SU-DHL-6 (cell line): ENCODE measurements around the gene CLTC.

ENCODE experiments used
- H2AFZ ChIP-seq: fragments of 200-600 bp; sonication (generic); 2 replicates; pipeline ENCODE4 v1.6.1; 2014; ENCODE audit warnings: low read depth, mild to moderate bottlenecking, moderate library complexity, mixed read lengths, antibody characterized with exemption, low read length; ENCODE audit not compliant: severe bottlenecking
- H3F3A ChIP-seq: fragments of 200-600 bp; shearing (Covaris generic); 2 replicates; pipeline ENCODE4 v1.6.0; 2016; ENCODE audit warnings: antibody characterized with exemption, mild to moderate bottlenecking; ENCODE audit not compliant: insufficient read depth
- H3K27ac ChIP-seq: fragments of 200-600 bp; sonication (generic); 2 replicates; pipeline ENCODE4 v1.5.1; 2016; ENCODE audit warnings: low read depth, mild to moderate bottlenecking, low read length, moderate library complexity, mixed read lengths
- H3K27me3 ChIP-seq: fragments of 200-600 bp; sonication (generic), shearing (Covaris generic); 2 replicates; pipeline ENCODE4 v1.6.0; 2014; ENCODE audit warnings: mild to moderate bottlenecking, low read length
- H3K36me3 ChIP-seq: fragments of 200-600 bp; sonication (generic); 2 replicates; pipeline ENCODE4 v1.6.1; 2014; ENCODE audit warnings: mild to moderate bottlenecking, low read length, mixed read lengths
- H3K4me2 ChIP-seq: fragments of 300-600, 200-600 bp; shearing (Covaris generic), sonication (generic); 2 replicates; pipeline ENCODE4 v1.6.0; 2014; ENCODE audit warnings: low read length, low read depth, mild to moderate bottlenecking; ENCODE audit not compliant: poor library complexity, severe bottlenecking
- H3K4me3 ChIP-seq: fragments of 200-600 bp; sonication (generic); 2 replicates; pipeline ENCODE4 v1.5.1; 2014; ENCODE audit warnings: antibody characterized with exemption, low read length, mild to moderate bottlenecking, mixed read lengths; ENCODE audit not compliant: insufficient read depth, poor library complexity, severe bottlenecking
- H3K79me2 ChIP-seq: fragments of 200-600 bp; sonication (generic); 2 replicates; pipeline ENCODE4 v1.6.1; 2014; ENCODE audit warnings: mild to moderate bottlenecking, low read length, moderate library complexity; ENCODE audit not compliant: insufficient read depth
- H3K9ac ChIP-seq: fragments of 200-600 bp; sonication (generic); 2 replicates; pipeline ENCODE4 v1.7.0; 2014; ENCODE audit warnings: mild to moderate bottlenecking, low read length
- H3K9me2 ChIP-seq: fragments of 200-600 bp; sonication (generic); replicated peaks from 2 replicates; pipeline ENCODE4 v1.6.1; 2014; ENCODE audit warnings: low read length; ENCODE audit not compliant: insufficient read depth
- H3K9me3 ChIP-seq: fragments of 200-600 bp; sonication (generic); 2 replicates; pipeline ENCODE4 v1.6.1; 2014; ENCODE audit warnings: low read length, mixed read lengths; ENCODE audit not compliant: insufficient read depth
- H4K20me1 ChIP-seq: fragments of 200-600 bp; sonication (generic); 2 replicates; pipeline ENCODE4 v1.6.1; 2014; ENCODE audit warnings: low read depth, mild to moderate bottlenecking, antibody characterized with exemption, low read length, moderate library complexity, mixed read lengths
- EZH2phosphoT487 ChIP-seq: fragments of 200-600 bp; sonication (generic), shearing (Covaris generic); conservative IDR thresholded peaks from 2 replicates; pipeline ENCODE4 v1.6.1; 2018; ENCODE audit warnings: mild to moderate bottlenecking, antibody characterized with exemption, low read length, moderate library complexity, mixed read lengths
- TF ChIP-seq, protein P1 (sequence below): fragments of 200-600 bp; sonication (generic); IDR thresholded peaks from one replicate; pipeline ENCODE4 v1.5.1; 2017; ENCODE audit warnings: antibody characterized with exemption, mild to moderate bottlenecking, low read length, moderate library complexity; ENCODE audit not compliant: insufficient read depth, poor library complexity, severe bottlenecking

CLTC gene

DNA sequence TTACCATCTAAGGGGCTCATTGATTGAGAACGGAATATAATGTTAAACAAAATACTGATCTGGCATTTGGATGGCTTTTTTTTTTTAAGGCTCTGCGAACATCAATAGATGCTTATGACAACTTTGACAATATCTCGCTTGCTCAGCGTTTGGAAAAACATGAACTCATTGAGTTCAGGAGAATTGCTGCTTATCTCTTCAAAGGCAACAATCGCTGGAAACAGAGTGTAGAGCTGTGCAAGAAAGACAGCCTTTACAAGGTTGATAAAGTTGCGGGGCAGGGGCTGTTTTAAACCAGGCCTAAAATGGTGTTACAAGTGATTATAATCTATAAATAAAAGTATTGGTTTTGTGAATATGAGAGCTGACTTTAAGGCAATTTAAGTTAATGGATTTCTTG, 65.3 kb downstream of the CLTC start:
- Histone ChIP-seq H4K20me1 (no peaks in the 10 kb centered on the region; the same call in 1 of the 2 replicates), H3F3A (peaks cover 36% of the 10 kb centered on the region)

DNA sequence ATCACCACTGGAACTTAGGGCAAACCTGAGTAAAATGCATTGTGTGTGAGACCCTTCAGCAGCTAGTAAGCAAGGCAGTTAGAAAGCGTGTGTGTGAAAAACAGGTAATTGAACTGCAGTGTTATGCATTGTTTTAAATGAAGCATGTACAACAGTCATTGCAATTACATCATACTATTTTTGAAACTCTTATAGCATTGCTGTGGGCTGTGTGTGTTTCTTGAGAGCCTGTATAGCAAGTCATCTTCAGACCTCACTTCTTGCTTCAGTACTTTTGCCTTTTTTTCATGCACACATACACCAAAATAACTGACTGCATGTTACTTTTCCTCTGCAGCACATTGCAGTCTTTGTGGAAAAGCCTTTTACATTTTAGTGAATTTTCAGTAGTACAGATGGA, 68.3 kb downstream of the CLTC start:
- Histone ChIP-seq H4K20me1 (no peaks in the 10 kb centered on the region; the same call in 1 of the 2 replicates), H2AFZ (no peak overlapping the region), H3K36me3 (peaks cover 75% of the 10 kb centered on the region), H3K9me3 (no peaks in the 10 kb centered on the region), H3K4me3 (no peak overlapping the region), H3K4me2 (no peak overlapping the region), H3K9ac (no peak overlapping the region), H3K79me2 (peaks cover 14% of the 10 kb centered on the region; the same call in 1 of the 2 replicates), H3K9me2 (no peaks in the 10 kb centered on the region), H3K27me3 (no peaks in the 10 kb centered on the region), H3K27ac (no peak overlapping the region), H3F3A (peaks cover 40% of the 10 kb centered on the region; the same call in 1 of the 2 replicates)
- TF ChIP-seq EZH2phosphoT487, result no peak

More for the DNA sequence above, 65.3 kb downstream of the CLTC start:
- no peak overlapping the region for H3K4me2 ChIP-seq
- H3K27ac ChIP-seq, result no peak overlapping the region
- peaks cover 13% of the 10 kb centered on the region; the same call in 1 of the 2 replicates for H3K79me2 ChIP-seq
- H3K9me3 ChIP-seq, result no peaks in the 10 kb centered on the region
- no peak overlapping the region for H3K9ac ChIP-seq
- TF ChIP-seq, protein P1, sequence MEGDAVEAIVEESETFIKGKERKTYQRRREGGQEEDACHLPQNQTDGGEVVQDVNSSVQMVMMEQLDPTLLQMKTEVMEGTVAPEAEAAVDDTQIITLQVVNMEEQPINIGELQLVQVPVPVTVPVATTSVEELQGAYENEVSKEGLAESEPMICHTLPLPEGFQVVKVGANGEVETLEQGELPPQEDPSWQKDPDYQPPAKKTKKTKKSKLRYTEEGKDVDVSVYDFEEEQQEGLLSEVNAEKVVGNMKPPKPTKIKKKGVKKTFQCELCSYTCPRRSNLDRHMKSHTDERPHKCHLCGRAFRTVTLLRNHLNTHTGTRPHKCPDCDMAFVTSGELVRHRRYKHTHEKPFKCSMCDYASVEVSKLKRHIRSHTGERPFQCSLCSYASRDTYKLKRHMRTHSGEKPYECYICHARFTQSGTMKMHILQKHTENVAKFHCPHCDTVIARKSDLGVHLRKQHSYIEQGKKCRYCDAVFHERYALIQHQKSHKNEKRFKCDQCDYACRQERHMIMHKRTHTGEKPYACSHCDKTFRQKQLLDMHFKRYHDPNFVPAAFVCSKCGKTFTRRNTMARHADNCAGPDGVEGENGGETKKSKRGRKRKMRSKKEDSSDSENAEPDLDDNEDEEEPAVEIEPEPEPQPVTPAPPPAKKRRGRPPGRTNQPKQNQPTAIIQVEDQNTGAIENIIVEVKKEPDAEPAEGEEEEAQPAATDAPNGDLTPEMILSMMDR, result no peak
- no peak for TF ChIP-seq EZH2phosphoT487
- H2AFZ ChIP-seq, result no peak overlapping the region
- H3K36me3 ChIP-seq, result peaks cover 94% of the 10 kb centered on the region
- H3K4me3 ChIP-seq, result no peak overlapping the region
- H3K27me3 ChIP-seq, result no peaks in the 10 kb centered on the region
- no peaks in the 10 kb centered on the region for H3K9me2 ChIP-seq

DNA sequence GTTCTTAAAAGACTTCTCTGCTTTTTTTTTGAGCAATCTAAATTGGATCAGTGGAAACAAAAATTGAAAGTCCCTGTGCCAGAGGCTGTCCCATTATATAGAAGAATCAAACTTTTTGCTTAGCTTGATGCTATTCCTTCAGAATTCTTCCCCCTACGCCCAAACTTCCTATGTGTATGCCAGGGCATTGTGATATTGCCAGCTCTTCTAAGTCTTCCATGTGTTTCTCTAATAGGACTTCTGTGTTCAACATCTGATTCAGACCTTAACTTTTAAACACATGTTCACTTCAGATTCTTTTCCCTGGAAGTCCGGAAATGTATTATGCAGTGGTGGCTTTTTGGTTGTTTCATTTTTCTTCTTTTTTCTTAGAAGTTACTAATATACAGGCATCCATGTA, 68.8 kb downstream of the CLTC start:
- no peak overlapping the region for H2AFZ ChIP-seq
- H3K27me3 ChIP-seq, result no peaks in the 10 kb centered on the region
- H3K9me2 ChIP-seq, result no peaks in the 10 kb centered on the region
- peaks cover 14% of the 10 kb centered on the region; the same call in 1 of the 2 replicates for H3K79me2 ChIP-seq
- H3K4me3 ChIP-seq, result no peak overlapping the region
- H3K9ac ChIP-seq, result no peak overlapping the region
- TF ChIP-seq, protein P1, result no peak
- no peak for TF ChIP-seq EZH2phosphoT487
- H3F3A ChIP-seq, result peaks cover 42% of the 10 kb centered on the region
- no peaks in the 10 kb centered on the region for H3K9me3 ChIP-seq
- H3K27ac ChIP-seq, result no peak overlapping the region
- peaks cover 70% of the 10 kb centered on the region for H3K36me3 ChIP-seq
- no peak overlapping the region for H3K4me2 ChIP-seq
- H4K20me1 ChIP-seq, result no peaks in the 10 kb centered on the region; the same call in 1 of the 2 replicates

DNA sequence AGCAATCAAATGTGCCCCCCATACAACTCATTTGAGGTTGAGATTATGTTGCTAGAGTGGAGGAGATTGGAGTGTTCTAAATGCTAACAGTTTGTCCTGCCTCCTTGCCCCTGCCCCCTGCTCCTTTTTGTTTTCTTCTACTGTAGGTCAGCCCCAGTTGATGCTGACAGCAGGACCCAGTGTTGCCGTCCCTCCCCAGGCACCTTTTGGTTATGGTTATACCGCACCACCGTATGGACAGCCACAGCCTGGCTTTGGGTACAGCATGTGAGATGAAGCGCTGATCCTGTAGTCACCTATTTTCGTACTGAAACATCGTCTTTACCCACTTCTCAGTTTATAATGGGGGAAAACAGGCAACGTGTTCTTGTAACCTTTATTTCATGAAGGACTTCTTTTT, 73.9 kb downstream of the CLTC start:
- Histone ChIP-seq H3K27ac (no peak overlapping the region), H3K9me3 (no peaks in the 10 kb centered on the region), H3K9ac (no peak overlapping the region), H3K4me2 (no peak overlapping the region), H3K4me3 (no peak overlapping the region), H4K20me1 (peaks cover 7% of the 10 kb centered on the region; the same call in 1 of the 2 replicates), H3F3A (peaks cover 51% of the 10 kb centered on the region), H3K36me3 (peaks cover 43% of the 10 kb centered on the region), H3K79me2 (peaks cover 50% of the 10 kb centered on the region), H3K9me2 (no peaks in the 10 kb centered on the region), H3K27me3 (no peaks in the 10 kb centered on the region), H2AFZ (no peak overlapping the region)
- TF ChIP-seq EZH2phosphoT487, result no peak
- TF ChIP-seq, protein P1, result no peak
